GM10847 (cell line): ENCODE measurements around the gene CNR1.

ENCODE experiments used
- POLR2A ChIP-seq: IDR thresholded peaks from 2 replicates; pipeline ENCODE4 v1.6.1; 2011; ENCODE audit not compliant: insufficient read length; ENCODE audit errors: extremely low read depth

Gene CNR1

GRCh38 chr6:88163616-88164015, 2.5 kb downstream of the CNR1 start:
- no peak for TF ChIP-seq POLR2A

- no peak for TF ChIP-seq POLR2A
These were observed 4.2 kb downstream of the CNR1 start for GRCh38 chr6:88161940-88162339.

- no peak for TF ChIP-seq POLR2A
These were observed 9.0 kb downstream of the CNR1 start for GRCh38 chr6:88157106-88157505.

DNA sequence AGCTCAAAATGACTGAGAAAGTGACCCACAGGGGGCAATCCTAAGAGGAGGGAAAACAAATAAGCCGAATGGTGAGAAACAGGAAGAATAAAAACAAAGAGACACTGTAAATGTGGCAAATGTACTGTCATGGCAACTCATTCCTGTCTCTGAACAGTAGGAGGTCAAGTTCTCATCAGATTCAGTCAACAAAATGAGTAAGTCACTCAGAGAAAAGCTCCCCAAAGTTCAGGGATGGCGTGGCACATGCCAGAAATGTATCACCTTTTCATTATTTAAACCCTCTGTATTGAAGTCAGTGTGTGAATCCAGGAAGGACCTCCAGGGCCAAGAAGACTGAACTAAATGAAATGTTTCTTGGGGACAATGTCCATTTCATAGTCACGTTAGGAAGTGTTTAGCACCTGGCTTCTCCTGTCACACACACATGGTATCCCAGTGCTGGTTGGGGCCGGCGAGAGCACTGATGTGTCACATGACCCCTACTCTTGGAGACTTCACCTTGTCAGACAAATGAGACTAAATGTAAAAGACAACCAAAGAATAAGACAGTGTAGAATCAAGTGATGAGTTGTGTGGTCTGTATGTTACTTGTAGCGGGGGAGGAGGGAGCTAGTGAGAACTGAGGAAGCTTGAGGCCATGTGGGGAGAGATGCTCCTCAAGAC, 20.7 kb downstream of the CNR1 start:
- no peak for TF ChIP-seq POLR2A

GRCh38 chr6:88144637-88145297, 21.4 kb downstream of the CNR1 start:
- no peak for TF ChIP-seq POLR2A

- no peak for TF ChIP-seq POLR2A
These were observed 22.6 kb downstream of the CNR1 start for GRCh38 chr6:88143421-88144157.

DNA sequence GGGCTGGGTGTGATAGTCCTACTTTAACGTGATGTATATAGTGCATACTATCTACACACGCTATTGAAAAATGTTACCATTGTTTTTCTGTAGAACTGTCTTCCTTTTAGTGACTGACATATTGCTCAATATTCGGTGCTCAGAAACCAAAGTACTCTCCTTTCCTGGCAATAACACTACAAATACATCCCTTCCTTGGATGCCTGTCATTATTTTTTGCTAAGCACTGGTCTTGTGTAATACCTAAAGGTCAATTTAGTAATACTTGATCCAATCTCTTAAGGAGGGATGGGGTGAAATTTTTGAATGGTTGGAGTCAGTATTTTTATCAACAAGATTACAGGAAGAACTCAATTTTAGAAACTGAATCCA, 23.9 kb downstream of the CNR1 start:
- TF ChIP-seq POLR2A: no peak

DNA sequence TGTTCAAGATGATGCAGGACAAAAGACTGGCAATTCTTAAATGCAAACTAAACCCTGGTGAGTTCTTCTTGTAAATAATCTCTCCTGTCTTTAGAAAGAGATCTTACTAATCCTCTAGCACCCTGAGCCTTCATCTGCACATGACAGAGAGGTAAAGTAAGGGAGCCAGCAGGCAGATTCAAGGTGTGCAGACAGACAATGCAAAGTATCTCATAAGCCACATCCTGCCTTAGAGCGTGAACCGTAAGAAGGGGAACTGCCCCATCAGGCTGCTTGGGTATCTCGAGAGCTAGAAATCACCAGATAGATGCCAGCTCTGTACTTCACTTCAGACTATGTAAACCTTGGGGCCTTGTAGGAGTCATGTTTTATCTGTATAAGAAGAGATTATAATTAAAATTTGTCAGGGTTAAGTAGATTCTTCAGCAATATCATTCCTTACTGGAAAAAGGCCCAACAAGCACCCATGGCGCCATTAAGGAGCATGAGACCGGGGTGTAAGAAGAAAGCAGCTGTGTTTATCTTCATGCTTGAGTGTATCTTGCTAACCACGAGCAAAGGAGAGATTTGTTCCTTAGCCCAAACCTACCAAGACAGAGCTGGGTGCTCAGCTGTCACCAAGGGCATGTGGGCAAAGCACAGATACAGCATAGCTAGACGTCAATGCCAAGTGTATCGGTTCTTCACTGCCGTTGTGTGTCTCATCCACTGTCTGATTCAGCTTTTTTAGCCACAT, 24.4 kb downstream of the CNR1 start:
- no peak for TF ChIP-seq POLR2A

DNA sequence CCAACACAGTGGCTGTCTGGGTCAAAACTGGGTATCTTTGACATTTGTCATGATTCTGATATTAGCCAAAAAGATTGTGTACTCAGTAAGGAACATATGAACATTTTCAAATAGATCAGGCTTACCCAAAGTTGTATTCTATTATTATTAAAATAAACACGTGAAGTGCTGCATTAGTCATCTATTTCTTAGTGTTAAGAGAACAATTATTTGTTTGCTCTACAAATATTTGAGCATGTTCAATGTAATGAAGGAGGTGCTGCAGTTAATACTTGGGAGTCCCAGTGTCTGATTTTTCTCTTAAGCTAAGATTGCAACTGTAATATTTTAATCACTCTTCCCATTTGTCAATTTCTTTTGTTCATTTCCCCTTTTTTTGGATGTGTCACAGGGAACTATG, 28.2 kb downstream of the CNR1 start:
- no peak for TF ChIP-seq POLR2A

DNA sequence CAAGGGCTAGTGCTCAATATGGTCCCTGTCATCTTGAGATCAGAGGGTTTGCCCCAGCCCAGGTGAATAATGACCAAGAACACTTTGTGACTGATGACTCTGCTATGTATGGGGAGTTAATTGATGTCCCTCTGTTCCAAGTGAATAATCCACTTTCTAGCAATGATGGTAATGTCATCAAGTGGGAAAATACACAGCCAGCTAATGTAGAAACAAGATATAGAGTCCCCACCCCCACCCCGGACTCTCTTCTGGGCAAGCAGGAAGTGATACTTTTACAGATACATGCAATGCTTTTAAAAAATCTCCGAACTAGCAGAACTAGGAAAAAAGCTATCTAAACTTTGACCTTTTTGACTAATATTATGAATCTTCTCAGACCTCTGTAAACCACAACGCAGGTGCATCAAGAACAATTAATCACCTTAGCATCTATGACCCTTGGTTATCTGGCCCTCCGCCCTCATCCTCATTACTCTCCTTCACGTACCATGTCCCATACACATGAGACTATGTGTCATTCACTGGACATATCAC, 30.5 kb downstream of the CNR1 start:
- TF ChIP-seq POLR2A: no peak

- no peak for TF ChIP-seq POLR2A
These were observed 31.6 kb downstream of the CNR1 start for GRCh38 chr6:88134575-88134974.

DNA sequence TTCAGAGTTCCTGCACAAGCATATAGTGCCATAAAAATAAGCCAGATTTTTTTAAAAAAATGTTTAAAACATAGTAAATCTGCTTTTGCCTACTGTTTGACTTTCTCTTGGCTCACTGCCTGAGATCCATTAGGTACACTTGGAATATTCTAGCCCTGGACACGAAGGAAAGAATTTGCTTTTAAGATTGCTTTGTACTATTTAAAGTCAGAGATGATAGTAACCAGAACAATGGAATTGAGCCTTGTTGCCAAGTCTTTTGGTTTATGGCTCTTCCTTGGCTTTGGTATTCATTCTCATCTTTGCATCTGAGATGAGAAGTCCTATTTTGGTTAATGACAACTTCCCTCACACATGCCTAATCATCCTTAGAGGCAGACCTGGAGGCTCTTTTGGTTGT, 32.4 kb downstream of the CNR1 start:
- no peak for TF ChIP-seq POLR2A

DNA sequence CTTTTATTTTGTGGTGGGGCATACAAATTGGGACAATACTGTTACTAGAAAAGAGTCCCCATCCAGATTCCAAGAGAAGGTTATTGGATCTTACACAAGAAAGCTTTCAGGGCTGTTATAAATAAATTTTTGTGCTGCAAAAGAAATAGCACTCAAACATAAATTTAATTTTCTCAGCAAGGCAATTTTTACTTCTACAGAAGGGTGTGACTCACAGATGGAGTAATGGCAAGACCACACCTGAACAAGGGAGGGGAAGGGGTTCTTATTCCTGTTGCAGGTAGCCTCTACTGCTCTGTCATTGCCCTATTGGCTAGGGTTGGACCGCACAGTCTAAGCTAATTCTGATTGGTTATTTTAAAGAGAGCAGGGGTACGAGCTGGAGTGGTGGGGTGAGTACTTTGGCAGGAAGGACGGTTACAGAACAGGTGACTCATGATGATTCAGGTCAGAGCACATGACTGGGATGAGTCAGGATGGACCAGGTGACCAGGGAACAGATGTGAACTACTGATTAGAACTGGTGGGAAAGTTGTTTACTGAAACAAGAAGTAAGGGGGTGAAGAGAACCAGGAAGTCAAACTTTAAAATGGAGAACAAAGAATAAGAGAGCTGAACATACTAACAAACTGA, 41.1 kb downstream of the CNR1 start:
- TF ChIP-seq POLR2A: no peak

- TF ChIP-seq POLR2A: no peak
These were observed 45.5 kb downstream of the CNR1 start for GRCh38 chr6:88120635-88121034.

- TF ChIP-seq POLR2A: no peak
These were observed 46.4 kb downstream of the CNR1 start for GRCh38 chr6:88119769-88120168.

GRCh38 chr6:88116276-88116675, 49.9 kb downstream of the CNR1 start:
- no peak for TF ChIP-seq POLR2A

DNA sequence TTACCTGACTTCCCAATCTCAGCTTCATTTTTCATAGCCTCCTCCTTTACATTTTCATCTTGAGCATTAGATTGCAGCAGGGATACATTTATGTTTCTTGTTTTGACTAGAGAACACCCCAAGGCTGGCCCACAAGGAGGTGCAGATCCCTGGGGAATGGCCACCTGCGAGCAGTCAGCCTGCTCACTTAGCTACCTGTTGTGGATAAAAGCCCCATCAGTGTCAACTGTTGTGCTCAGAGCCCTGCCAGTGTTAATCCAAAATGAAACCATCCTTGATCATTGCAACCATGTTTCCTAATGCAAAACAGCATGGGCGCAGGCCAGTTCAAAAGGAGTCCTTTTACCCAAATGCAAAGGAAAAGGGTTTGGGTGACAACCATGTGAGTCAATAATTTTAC, 50.8 kb downstream of the CNR1 start:
- no peak for TF ChIP-seq POLR2A
